A549 (cell line): Measurements from ENCODE around the gene MRPL23. TPM values are rescaled to one million over a fixed set of nuclear protein-coding genes. Genes with fewer than 3 reads are reported as not detected.

ENCODE experiments used
- ATAC-seq, 2 experiments: fragments of 200-7000 bp in 1 of 2; fragments of >200 bp in 1 of 2; cut with Nextera tagmentation in 1 of 2; cut with Tn5 transposase in 1 of 2; 3 replicates each; pipeline versions ENCODE4 v1.8.0 to v1.9.1; 2018 to 2020; ENCODE audit warnings: mild to moderate bottlenecking in 1 of 2, moderate library complexity in 1 of 2
- CTCF ChIA-PET: fragments of 300-600 bp; sonication (Branson Sonifier 250); formaldehyde crosslinking; extraction: SDS; loops from one replicate; lab custom pipeline; 2021; ENCODE audit warnings: antibody characterized with exemption, inconsistent platforms; lab: Yijun Ruan, JAX
- POLR2A ChIA-PET: fragments of 350-600 bp; formaldehyde crosslinking; extraction: SDS; loops from one replicate; lab custom pipeline; 2021; ENCODE audit warnings: antibody characterized with exemption, inconsistent platforms; lab: Yijun Ruan, JAX
- DNase-seq, 2 experiments: peaks; one replicate each; pipeline versions ENCODE4 v3.0.0 to v3.0.0-alpha.2; 2011 to 2016; ENCODE audit warnings: low read depth in 1 of 2, low spot score in 1 of 2
- FAIRE-seq: peaks from 2 replicates; lab custom pipeline; 2011; peaks lifted over from hg19 to GRCh38; lab: Jason Lieb, UNC
- H3K27ac ChIP-seq, 2 experiments: fragments of >200 bp; sonication (Bioruptor Twin); formaldehyde crosslinking; 3 replicates each; pipeline ENCODE4 v1.5.1; 2016 to 2017
- H3K4me1 ChIP-seq: fragments of >200 bp; sonication (Bioruptor Twin); formaldehyde crosslinking; 3 replicates; pipeline ENCODE4 v1.6.1; 2016
- H3K4me2 ChIP-seq: fragments of >200 bp; sonication (Bioruptor Twin); formaldehyde crosslinking; 3 replicates; pipeline ENCODE4 v1.6.1; 2016
- H3K4me3 ChIP-seq: fragments of >200 bp; sonication (Bioruptor Twin); formaldehyde crosslinking; 3 replicates; pipeline ENCODE4 v1.5.1; 2016
- H3K9me3 ChIP-seq: fragments of >200 bp; sonication (Bioruptor Twin); formaldehyde crosslinking; 3 replicates; pipeline ENCODE4 v1.6.1; 2016
- CEBPB ChIP-seq, 2 experiments: fragments of >200 bp in 1 of 2; sonication (Bioruptor Twin) in 1 of 2; formaldehyde crosslinking in 1 of 2; IDR thresholded peaks; 2 replicates each; pipeline ENCODE4 v1.6.1; 2012 to 2016
- CHD2 ChIP-seq: fragments of 150-350 bp; IDR thresholded peaks from 2 replicates; pipeline ENCODE4 v1.6.1; 2014; ENCODE audit warnings: low read length; ENCODE audit not compliant: partially characterized antibody
- EHMT2 ChIP-seq: fragments of 200-600 bp; sonication (generic); IDR thresholded peaks from 2 replicates; pipeline ENCODE4 v1.6.1; 2016; ENCODE audit warnings: antibody characterized with exemption, low read depth, mild to moderate bottlenecking, moderate library complexity
- ESRRA ChIP-seq: fragments of 150-350 bp; IDR thresholded peaks from 2 replicates; pipeline ENCODE4 v1.6.1; 2014; ENCODE audit warnings: mild to moderate bottlenecking, low read length, borderline replicate concordance
- FOXS1 ChIP-seq: fragments of 250-450 bp; sonication (Bioruptor Pico); IDR thresholded peaks from 2 replicates; pipeline ENCODE4 v1.5.0; 2020; ENCODE audit warnings: mild to moderate bottlenecking, moderate library complexity
- HMGXB4 ChIP-seq: fragments of 250-450 bp; sonication (Bioruptor Pico); IDR thresholded peaks from 2 replicates; pipeline ENCODE4 v1.5.0; 2021; ENCODE audit warnings: mild to moderate bottlenecking, moderate library complexity, borderline replicate concordance
- HOXB13 ChIP-seq: fragments of 250-450 bp; sonication (Bioruptor Pico); IDR thresholded peaks from 2 replicates; pipeline ENCODE4 v1.5.0; 2020; ENCODE audit warnings: low read depth, mild to moderate bottlenecking, moderate library complexity
- MAX ChIP-seq: IDR thresholded peaks from 2 replicates; pipeline ENCODE4 v1.6.1; 2012
- MYC ChIP-seq: IDR thresholded peaks from 2 replicates; pipeline ENCODE4 v1.6.1; 2012; ENCODE audit warnings: mild to moderate bottlenecking, inconsistent platforms, low read length, improper control_type of control experiment, borderline replicate concordance
- NFE2L2 ChIP-seq: fragments of 150-350 bp; conservative IDR thresholded peaks from 2 replicates; pipeline ENCODE4 v1.6.1; 2014; ENCODE audit warnings: low read length
- NR3C1 ChIP-seq: fragments of >200 bp; sonication (Bioruptor Twin); formaldehyde crosslinking; IDR thresholded peaks from 3 replicates; pipeline ENCODE4 v1.6.1; 2017
- POLR2A ChIP-seq: IDR thresholded peaks from 2 replicates; pipeline ENCODE4 v1.6.1; 2012; ENCODE audit warnings: mild to moderate bottlenecking, low read length
- RAD21 ChIP-seq, 2 experiments: fragments of >200 bp in 1 of 2; sonication (Bioruptor Twin) in 1 of 2; formaldehyde crosslinking in 1 of 2; IDR thresholded peaks in 1 of 2; conservative IDR thresholded peaks in 1 of 2; 2 replicates in 1 of 2; 3 replicates in 1 of 2; pipeline ENCODE4 v1.6.1; 2012 to 2018; ENCODE audit warnings: inconsistent platforms in 1 of 2
- RARB ChIP-seq: fragments of 250-450 bp; sonication (Bioruptor Pico); IDR thresholded peaks from 2 replicates; pipeline ENCODE4 v1.8.0; 2021; ENCODE audit warnings: mild to moderate bottlenecking, moderate library complexity
- RNF2 ChIP-seq: fragments of 200-600 bp; sonication (generic); IDR thresholded peaks from 2 replicates; pipeline ENCODE4 v1.6.1; 2016; ENCODE audit warnings: low read depth, mild to moderate bottlenecking, antibody characterized with exemption, moderate library complexity, borderline replicate concordance
- SMC3 ChIP-seq: fragments of >200 bp; sonication (Bioruptor Twin); formaldehyde crosslinking; IDR thresholded peaks from 3 replicates; pipeline ENCODE4 v1.6.1; 2018; ENCODE audit warnings: inconsistent platforms
- ZFP36 ChIP-seq: fragments of 450-650 bp; IDR thresholded peaks from 2 replicates; pipeline ENCODE4 v1.6.1; 2014; ENCODE audit warnings: borderline replicate concordance; ENCODE audit not compliant: partially characterized antibody
- ZNF302 ChIP-seq: fragments of 250-450 bp; sonication (Bioruptor Pico); IDR thresholded peaks from 2 replicates; pipeline ENCODE4 v1.9.0; 2021; ENCODE audit warnings: inconsistent platforms, mild to moderate bottlenecking, moderate library complexity
- ZSCAN20 ChIP-seq: fragments of 250-450 bp; sonication (Bioruptor Pico); IDR thresholded peaks from 2 replicates; pipeline ENCODE4 v1.8.0; 2022; ENCODE audit warnings: mild to moderate bottlenecking, moderate library complexity
- WGBS: methylation state at CpG from one replicate; pipeline ENCODE4 v1.1.6; 2017; ENCODE audit errors: missing lambda C conversion rate; 5-methylcytosine and 5-hydroxymethylcytosine counted together
- polyA plus RNA-seq, 4 experiments: library from polyadenylated mRNA; depleted of rRNA in 3 of 4; stranded (reverse); fragments of >200 nt; fragmentation: RNase III in 1 of 4; extraction: RNeasy Plus Mini Kit Qiagen cat#74134 plus additional on column Dnase treatment in 1 of 4; gene quantifications; 2 replicates in 3 of 4; 3 replicates in 1 of 4; pipeline ENCODE4 v1.2.3, GENCODE V29; 2011 to 2017
- TF ChIP-seq, protein P1 (sequence below): fragments of >200 bp; sonication (Bioruptor Twin); formaldehyde crosslinking; IDR thresholded peaks from 2 replicates; pipeline ENCODE4 v1.6.1; 2016
- TF ChIP-seq, protein P2 (sequence below): fragments of 150-350 bp; IDR thresholded peaks from 2 replicates; pipeline ENCODE4 v1.6.1; 2014; ENCODE audit warnings: low read depth, mild to moderate bottlenecking, low read length
- TF ChIP-seq, protein P3 (sequence below): fragments of 450-650 bp; IDR thresholded peaks from 2 replicates; pipeline ENCODE4 v1.6.1; 2014; ENCODE audit warnings: antibody characterized with exemption

The MRPL23 gene
- polyA plus RNA-seq, 2 of the 4 experiments (the other 2 are of a cell fraction) = 77.7 to 160 TPM

DNA sequence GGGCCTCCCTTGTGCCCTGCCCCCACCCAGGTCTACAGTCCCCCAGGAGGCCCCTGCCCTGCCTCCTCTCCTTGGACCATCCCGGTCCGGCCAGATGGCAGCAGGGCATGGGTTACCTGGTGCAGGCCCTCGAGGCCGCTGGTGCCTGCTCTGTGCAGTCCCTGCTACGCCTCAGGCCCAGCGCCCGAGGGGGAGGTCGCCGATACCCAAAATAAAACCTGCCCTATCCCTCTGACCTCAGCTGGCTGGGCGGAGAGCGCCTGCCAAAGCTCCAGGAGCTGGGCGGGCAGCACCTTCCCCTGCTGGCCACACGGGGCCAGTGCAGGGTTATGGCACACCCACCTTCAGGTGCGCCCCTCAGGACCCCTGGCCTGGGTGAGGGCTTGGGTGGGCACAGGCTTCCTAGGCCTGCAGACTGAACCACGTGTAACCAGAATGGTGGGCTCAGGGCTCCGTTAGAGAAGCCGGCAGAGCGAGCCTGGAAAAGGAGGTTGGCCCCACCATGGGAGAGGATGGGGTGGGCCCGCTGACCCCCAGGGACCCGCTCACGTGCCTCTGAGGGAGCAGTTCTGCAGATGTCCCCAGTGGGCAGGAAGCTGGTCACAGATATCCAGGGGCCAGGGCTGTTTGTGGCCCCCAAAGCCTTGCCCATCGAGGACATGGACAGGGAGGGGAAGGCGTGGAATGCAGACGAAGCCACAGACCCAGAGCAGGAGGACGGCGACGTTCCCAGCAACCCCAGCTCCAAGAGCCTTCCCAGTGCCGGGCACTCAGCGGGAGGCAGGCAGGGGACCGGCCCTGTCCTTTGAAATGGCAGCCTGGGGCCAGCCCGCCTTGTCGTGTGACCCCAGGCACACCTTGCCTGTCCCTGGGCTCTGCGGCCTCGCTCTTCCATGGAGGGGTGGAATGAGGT lies 29.4 kb upstream of the MRPL23 start:
- no peak overlapping the region for H3K27ac ChIP-seq
- H3K4me2 ChIP-seq = no peak overlapping the region
- no peak overlapping the region for H3K4me3 ChIP-seq
- ChIA-PET CTCF (interaction anchor here (0.6 to 6.3 kb wide), 17 partner anchors 17 to 234 kb away, joined by 3 to 65 read pairs (median 4); partner anchors contain the start of gene PRR33), POLR2A (no interaction called here)
- ATAC-seq (peak; percentile 52 to 76; a peak in 5 of 6 replicates), DNase-seq (no peak), FAIRE-seq (no peak)
- H3K4me1 ChIP-seq = no peaks in the 10 kb centered on the region
- H3K9me3 ChIP-seq = no peaks in the 10 kb centered on the region
- TF ChIP-seq NR3C1 (no peak), NFE2L2 (no peak), ZNF302 (CRISPR knock-in tag) (no peak), MAX (no peak), HOXB13 (CRISPR knock-in tag) (no peak), HMGXB4 (no peak), ESRRA (no peak), ZFP36 (no peak), POLR2A (no peak), CHD2 (no peak), RNF2 (no peak), RARB (CRISPR knock-in tag) (no peak), ZSCAN20 (CRISPR knock-in tag) (no peak)
- TF ChIP-seq, protein P1, sequence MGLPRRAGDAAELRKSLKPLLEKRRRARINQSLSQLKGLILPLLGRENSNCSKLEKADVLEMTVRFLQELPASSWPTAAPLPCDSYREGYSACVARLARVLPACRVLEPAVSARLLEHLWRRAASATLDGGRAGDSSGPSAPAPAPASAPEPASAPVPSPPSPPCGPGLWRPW = no peak
- TF ChIP-seq, protein P2, sequence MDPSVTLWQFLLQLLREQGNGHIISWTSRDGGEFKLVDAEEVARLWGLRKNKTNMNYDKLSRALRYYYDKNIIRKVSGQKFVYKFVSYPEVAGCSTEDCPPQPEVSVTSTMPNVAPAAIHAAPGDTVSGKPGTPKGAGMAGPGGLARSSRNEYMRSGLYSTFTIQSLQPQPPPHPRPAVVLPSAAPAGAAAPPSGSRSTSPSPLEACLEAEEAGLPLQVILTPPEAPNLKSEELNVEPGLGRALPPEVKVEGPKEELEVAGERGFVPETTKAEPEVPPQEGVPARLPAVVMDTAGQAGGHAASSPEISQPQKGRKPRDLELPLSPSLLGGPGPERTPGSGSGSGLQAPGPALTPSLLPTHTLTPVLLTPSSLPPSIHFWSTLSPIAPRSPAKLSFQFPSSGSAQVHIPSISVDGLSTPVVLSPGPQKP = no peak
- TF ChIP-seq, protein P3, sequence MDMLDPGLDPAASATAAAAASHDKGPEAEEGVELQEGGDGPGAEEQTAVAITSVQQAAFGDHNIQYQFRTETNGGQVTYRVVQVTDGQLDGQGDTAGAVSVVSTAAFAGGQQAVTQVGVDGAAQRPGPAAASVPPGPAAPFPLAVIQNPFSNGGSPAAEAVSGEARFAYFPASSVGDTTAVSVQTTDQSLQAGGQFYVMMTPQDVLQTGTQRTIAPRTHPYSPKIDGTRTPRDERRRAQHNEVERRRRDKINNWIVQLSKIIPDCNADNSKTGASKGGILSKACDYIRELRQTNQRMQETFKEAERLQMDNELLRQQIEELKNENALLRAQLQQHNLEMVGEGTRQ = no peak
- WGBS = 55% methylated on average over 17 of the region's 34 CpGs

DNA sequence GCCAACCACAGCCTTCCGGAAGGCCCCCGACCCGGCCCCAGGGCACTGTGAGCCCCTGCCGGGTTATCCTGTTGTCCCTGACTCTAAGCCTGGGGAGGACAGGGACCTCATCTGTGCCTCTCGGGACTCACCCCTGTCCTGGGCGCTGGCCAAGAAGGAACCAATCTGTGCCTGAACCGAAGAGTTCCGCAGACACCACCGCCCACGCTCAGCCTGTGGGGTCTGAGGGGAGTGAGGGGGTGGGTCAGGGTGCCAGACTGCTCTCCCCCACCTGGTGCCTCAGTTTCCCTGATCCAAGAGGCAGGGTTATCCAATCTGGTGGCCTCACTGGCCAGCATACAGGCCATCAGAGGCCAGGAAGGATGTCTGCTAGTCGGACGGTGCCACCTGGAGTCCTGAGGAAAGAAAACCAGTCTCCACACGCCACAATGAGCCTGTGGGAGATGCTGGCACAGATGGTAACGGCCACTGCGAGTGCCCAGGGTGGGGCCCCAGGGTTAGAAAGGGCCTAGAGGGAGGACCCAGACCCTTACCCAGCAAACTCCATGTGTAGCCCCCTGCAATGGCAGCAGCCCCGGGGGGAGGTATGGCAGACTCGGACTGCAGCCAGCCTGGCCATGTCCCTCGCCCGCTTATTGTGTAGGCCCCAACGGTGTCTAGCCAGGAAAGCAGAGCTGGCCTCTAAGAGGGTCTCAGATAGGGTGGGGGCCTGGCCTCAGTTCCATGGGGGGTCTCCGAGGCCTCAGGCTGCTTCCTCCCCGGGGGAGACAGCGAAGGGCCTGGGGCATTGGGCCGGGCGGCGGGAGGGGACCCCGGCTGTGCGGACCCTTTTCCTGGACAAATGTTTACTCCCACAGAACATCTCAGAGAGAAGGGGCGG lies 28.5 kb upstream of the MRPL23 start:
- CTCF ChIA-PET = interaction anchor here (1.1 to 6.3 kb wide), 9 partner anchors 17 to 233 kb away, joined by 3 to 65 read pairs (median 4); partner anchors contain the start of gene PRR33
- TF ChIP-seq CEBPB (IDR thresholded peaks at IDR 0.05) (no peak), FOXS1 (no peak), MYC (no peak), RAD21 (conservative IDR thresholded peaks at IDR 0.05 in 1 of 2, IDR thresholded peaks at IDR 0.05 in 1 of 2) (peak; percentile 43 to 45), CHD2 (no peak), SMC3 (peak; percentile 40; the same call in 2 of the 3 replicates), EHMT2 (no peak)
- H3K4me1 ChIP-seq = no peaks in the 10 kb centered on the region
- peak; percentile 15 to 49; a peak in 3 of 6 replicates for ATAC-seq
- no peak overlapping the region for H3K4me3 ChIP-seq
- H3K27ac ChIP-seq = no peak overlapping the region
- no peak for DNase-seq
- WGBS = 63% methylated on average over 19 of the region's 29 CpGs
- POLR2A ChIA-PET = no interaction called here
- H3K4me2 ChIP-seq = no peak overlapping the region
- no peak for FAIRE-seq
- no peaks in the 10 kb centered on the region for H3K9me3 ChIP-seq
